Measurements from ENCODE around the gene METTL9.
A peak's percentile ranks its signal among the peaks of the same experiment; 100 is the strongest.
"Not testable (repeated sequence)": the region's sequence is repeated elsewhere in the genome, so short reads cannot be mapped to it uniquely, and the experiment has no call there.

METTL9 gene

GRCh38 chr16:21600031-21600773 lies 825 bp downstream of the METTL9 start:
- no peaks in the 10 kb centered on the region for H3K27me3 ChIP-seq (replicated peaks; ENCODE audit: control insufficient read depth, insufficient read depth, low read length)
- no peaks in the 10 kb centered on the region for H3K36me3 ChIP-seq (ENCODE audit: control insufficient read depth, insufficient read depth, low read length)
- DNase-seq (ENCODE audit: extremely low read depth, insufficient read length) = peak; percentile 57
- TF ChIP-seq, protein P1, sequence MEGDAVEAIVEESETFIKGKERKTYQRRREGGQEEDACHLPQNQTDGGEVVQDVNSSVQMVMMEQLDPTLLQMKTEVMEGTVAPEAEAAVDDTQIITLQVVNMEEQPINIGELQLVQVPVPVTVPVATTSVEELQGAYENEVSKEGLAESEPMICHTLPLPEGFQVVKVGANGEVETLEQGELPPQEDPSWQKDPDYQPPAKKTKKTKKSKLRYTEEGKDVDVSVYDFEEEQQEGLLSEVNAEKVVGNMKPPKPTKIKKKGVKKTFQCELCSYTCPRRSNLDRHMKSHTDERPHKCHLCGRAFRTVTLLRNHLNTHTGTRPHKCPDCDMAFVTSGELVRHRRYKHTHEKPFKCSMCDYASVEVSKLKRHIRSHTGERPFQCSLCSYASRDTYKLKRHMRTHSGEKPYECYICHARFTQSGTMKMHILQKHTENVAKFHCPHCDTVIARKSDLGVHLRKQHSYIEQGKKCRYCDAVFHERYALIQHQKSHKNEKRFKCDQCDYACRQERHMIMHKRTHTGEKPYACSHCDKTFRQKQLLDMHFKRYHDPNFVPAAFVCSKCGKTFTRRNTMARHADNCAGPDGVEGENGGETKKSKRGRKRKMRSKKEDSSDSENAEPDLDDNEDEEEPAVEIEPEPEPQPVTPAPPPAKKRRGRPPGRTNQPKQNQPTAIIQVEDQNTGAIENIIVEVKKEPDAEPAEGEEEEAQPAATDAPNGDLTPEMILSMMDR (IDR thresholded peaks at IDR 0.05; ENCODE audit: insufficient read depth, low read length, poor library complexity, severe bottlenecking) = no peak
- H3K4me3 ChIP-seq (replicated peaks; ENCODE audit: low read depth, low read length) = peak overlapping the region; percentile 85

- H3K36me3 ChIP-seq (ENCODE audit: control insufficient read depth, insufficient read depth, low read length) = no peaks in the 10 kb centered on the region
- no peak overlapping the region for H3K4me3 ChIP-seq (replicated peaks; ENCODE audit: low read depth, low read length)
- TF ChIP-seq, protein P1 (IDR thresholded peaks at IDR 0.05; ENCODE audit: insufficient read depth, low read length, poor library complexity, severe bottlenecking) = no peak
- H3K27me3 ChIP-seq (replicated peaks; ENCODE audit: control insufficient read depth, insufficient read depth, low read length) = no peaks in the 10 kb centered on the region
- DNase-seq (ENCODE audit: extremely low read depth, insufficient read length) = no peak
Observed at GRCh38 chr16:21602785-21603184, 3.4 kb downstream of the METTL9 start.

DNA sequence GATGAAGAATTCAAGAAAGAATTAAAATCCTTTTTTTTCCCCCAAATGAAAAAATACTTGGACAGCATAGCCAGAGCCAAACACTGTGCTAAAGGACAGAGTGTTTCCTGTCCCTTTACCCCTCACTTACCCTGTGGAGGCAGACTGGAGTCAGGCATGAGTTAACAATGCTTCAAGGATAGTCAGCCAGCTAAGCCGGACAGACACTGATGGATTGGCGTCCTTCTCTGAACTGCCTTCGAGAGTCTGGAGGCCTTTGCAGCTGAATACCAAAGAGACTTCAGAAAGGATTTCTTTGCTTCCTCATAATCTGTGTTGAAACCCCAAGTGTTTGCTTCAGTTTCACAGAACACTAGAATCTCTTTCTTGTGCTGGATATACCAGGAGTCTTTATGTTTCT lies 4.6 kb downstream of the METTL9 start:
- TF ChIP-seq, protein P1 (IDR thresholded peaks at IDR 0.05; ENCODE audit: insufficient read depth, low read length, poor library complexity, severe bottlenecking) = no peak
- Histone ChIP-seq H3K36me3 (ENCODE audit: control insufficient read depth, insufficient read depth, low read length) (no peaks in the 10 kb centered on the region), H3K4me3 (replicated peaks; ENCODE audit: low read depth, low read length) (no peak overlapping the region), H3K27me3 (replicated peaks; ENCODE audit: control insufficient read depth, insufficient read depth, low read length) (no peaks in the 10 kb centered on the region)
- DNase-seq (ENCODE audit: extremely low read depth, insufficient read length) = no peak

- not testable (repeated sequence) for H3K36me3 ChIP-seq (ENCODE audit: control insufficient read depth, insufficient read depth, low read length); DNase-seq (ENCODE audit: extremely low read depth, insufficient read length); H3K4me3 ChIP-seq (replicated peaks; ENCODE audit: low read depth, low read length); H3K27me3 ChIP-seq (replicated peaks; ENCODE audit: control insufficient read depth, insufficient read depth, low read length)
Observed at GRCh38 chr16:21605848-21606247, 6.5 kb downstream of the METTL9 start.

GRCh38 chr16:21608639-21609328 lies 9.4 kb downstream of the METTL9 start:
- Histone ChIP-seq H3K4me3 (replicated peaks; ENCODE audit: low read depth, low read length) (no peak overlapping the region), H3K36me3 (ENCODE audit: control insufficient read depth, insufficient read depth, low read length) (no peaks in the 10 kb centered on the region; the same call in 1 of the 2 replicates), H3K27me3 (replicated peaks; ENCODE audit: control insufficient read depth, insufficient read depth, low read length) (no peaks in the 10 kb centered on the region)
- peak; percentile 9 for DNase-seq (ENCODE audit: extremely low read depth, insufficient read length)
- TF ChIP-seq, protein P1 (IDR thresholded peaks at IDR 0.05; ENCODE audit: insufficient read depth, low read length, poor library complexity, severe bottlenecking) = no peak

DNA sequence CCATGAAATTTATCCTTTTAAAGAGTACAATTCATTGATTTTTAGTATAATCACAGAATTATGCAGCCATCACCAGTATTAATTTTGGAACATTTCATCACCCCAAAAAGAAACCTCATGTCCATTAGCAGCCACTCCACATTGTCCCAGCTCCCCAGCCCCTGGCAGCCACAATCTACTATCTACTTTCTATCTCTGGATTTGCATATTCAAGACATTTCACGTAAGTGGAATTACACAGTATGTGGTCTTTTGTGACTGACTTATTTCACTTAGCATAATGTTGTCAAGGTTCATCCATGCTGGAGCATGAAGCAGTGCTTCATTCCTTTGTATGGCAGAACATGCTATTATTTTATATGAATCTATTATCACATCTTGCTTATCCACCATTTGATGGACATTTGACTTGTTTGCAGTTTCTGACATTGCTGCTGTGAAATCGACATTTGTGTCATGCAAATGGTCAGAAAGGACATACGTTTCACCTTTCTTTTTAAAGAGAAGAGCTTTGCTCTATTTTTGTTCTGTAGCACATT lies 10.7 kb downstream of the METTL9 start:
- TF ChIP-seq, protein P1 (IDR thresholded peaks at IDR 0.05; ENCODE audit: insufficient read depth, low read length, poor library complexity, severe bottlenecking) = no peak
- H3K4me3 ChIP-seq (replicated peaks; ENCODE audit: low read depth, low read length) = no peak overlapping the region

More for the DNA sequence above, 10.7 kb downstream of the METTL9 start:
- Histone ChIP-seq H3K36me3 (ENCODE audit: control insufficient read depth, insufficient read depth, low read length) (no peaks in the 10 kb centered on the region; the same call in 1 of the 2 replicates), H3K27me3 (replicated peaks; ENCODE audit: control insufficient read depth, insufficient read depth, low read length) (no peaks in the 10 kb centered on the region)
- no peak for DNase-seq (ENCODE audit: extremely low read depth, insufficient read length)

Measured in GM06990 (cell line).